ENCODE measurements around the gene FKBP1C.

Gene FKBP1C

GRCh38 chr6:63186970-63187369, 24.3 kb upstream of the FKBP1C start:
- ATAC-seq: no peak
- TF ChIP-seq ZFP30 (CRISPR knock-in tag; IDR thresholded peaks at IDR 0.05) (no peak), ESRRG (CRISPR knock-in tag; IDR thresholded peaks at IDR 0.05) (no peak), ZNF8 (CRISPR knock-in tag; IDR thresholded peaks at IDR 0.05) (no peak), BACH2 (CRISPR knock-in tag; IDR thresholded peaks at IDR 0.05; ENCODE audit: borderline replicate concordance) (no peak)

DNA sequence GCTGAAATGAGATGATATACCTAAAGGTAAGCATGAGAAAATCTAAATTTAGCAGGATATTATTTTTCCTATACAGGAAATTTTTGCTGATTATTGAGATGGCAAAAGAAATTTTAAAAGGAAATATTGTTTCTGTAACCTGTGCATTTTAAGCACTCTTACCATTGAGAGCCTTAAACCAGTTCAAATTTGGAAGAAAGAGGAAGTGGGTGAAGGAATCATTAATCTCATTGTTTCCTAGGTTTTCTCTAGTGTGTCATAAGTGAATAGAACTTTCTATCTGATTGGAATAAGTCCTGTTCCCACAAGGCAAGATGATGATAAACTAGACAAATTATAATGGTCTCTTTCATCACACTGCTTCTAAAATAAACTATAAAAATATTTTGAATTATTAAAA, 22.4 kb upstream of the FKBP1C start:
- no peak for ATAC-seq
- TF ChIP-seq TOX (CRISPR knock-in tag; IDR thresholded peaks at IDR 0.05; ENCODE audit: borderline replicate concordance) (no peak), PPARA (CRISPR knock-in tag; IDR thresholded peaks at IDR 0.05; ENCODE audit: borderline replicate concordance) (no peak), OSR1 (CRISPR knock-in tag; IDR thresholded peaks at IDR 0.05) (no peak), ZNF8 (CRISPR knock-in tag; IDR thresholded peaks at IDR 0.05) (no peak), ARNTL (CRISPR knock-in tag; IDR thresholded peaks at IDR 0.05; ENCODE audit: borderline replicate concordance, low read depth) (no peak), SNAI2 (CRISPR knock-in tag; IDR thresholded peaks at IDR 0.05) (no peak), GLIS3 (CRISPR knock-in tag; IDR thresholded peaks at IDR 0.05) (no peak), ZC3H10 (CRISPR knock-in tag; IDR thresholded peaks at IDR 0.05) (no peak), CSRNP3 (CRISPR knock-in tag; IDR thresholded peaks at IDR 0.05) (no peak), TCF4 (CRISPR knock-in tag; IDR thresholded peaks at IDR 0.05; ENCODE audit: borderline replicate concordance) (no peak), ISL1 (CRISPR knock-in tag; IDR thresholded peaks at IDR 0.05) (no peak), CSDC2 (CRISPR knock-in tag; IDR thresholded peaks at IDR 0.05) (no peak)
- TF ChIP-seq, protein P1, sequence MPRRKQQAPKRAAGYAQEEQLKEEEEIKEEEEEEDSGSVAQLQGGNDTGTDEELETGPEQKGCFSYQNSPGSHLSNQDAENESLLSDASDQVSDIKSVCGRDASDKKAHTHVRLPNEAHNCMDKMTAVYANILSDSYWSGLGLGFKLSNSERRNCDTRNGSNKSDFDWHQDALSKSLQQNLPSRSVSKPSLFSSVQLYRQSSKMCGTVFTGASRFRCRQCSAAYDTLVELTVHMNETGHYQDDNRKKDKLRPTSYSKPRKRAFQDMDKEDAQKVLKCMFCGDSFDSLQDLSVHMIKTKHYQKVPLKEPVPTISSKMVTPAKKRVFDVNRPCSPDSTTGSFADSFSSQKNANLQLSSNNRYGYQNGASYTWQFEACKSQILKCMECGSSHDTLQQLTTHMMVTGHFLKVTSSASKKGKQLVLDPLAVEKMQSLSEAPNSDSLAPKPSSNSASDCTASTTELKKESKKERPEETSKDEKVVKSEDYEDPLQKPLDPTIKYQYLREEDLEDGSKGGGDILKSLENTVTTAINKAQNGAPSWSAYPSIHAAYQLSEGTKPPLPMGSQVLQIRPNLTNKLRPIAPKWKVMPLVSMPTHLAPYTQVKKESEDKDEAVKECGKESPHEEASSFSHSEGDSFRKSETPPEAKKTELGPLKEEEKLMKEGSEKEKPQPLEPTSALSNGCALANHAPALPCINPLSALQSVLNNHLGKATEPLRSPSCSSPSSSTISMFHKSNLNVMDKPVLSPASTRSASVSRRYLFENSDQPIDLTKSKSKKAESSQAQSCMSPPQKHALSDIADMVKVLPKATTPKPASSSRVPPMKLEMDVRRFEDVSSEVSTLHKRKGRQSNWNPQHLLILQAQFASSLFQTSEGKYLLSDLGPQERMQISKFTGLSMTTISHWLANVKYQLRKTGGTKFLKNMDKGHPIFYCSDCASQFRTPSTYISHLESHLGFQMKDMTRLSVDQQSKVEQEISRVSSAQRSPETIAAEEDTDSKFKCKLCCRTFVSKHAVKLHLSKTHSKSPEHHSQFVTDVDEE (CRISPR knock-in tag; IDR thresholded peaks at IDR 0.05): no peak

DNA sequence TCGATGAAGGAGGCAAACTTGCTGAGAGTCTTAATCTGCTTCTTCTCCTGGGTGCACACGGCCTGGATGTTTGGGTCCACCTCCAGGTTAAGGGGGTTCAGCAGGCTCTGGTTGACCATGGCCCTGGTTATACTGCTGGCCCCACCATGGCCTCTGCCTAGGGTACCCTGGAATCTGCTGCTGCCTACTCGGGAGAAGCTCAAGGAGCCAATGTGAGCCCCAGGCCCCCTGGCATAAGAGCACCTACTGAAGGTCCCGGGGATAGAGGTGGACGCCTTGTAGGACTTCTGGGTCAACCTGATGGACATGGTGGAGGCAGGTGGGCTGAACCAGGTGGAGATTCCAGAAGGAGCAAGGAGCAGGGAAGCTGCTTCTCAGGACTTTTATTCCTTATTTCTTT, 17.9 kb upstream of the FKBP1C start:
- ATAC-seq: no peak
- TF ChIP-seq ARNTL (CRISPR knock-in tag; IDR thresholded peaks at IDR 0.05; ENCODE audit: borderline replicate concordance, low read depth): no peak
- TF ChIP-seq ISL1 (CRISPR knock-in tag; IDR thresholded peaks at IDR 0.05): no peak
- no peak for TF ChIP-seq CREB5 (CRISPR knock-in tag; IDR thresholded peaks at IDR 0.05; ENCODE audit: low read depth)
- no peak for TF ChIP-seq ZNF8 (CRISPR knock-in tag; IDR thresholded peaks at IDR 0.05)
- no peak for TF ChIP-seq BACH2 (CRISPR knock-in tag; IDR thresholded peaks at IDR 0.05; ENCODE audit: borderline replicate concordance)
- no peak for TF ChIP-seq ZNF70 (CRISPR knock-in tag; IDR thresholded peaks at IDR 0.05)
- no peak for TF ChIP-seq ZFP3 (CRISPR knock-in tag; IDR thresholded peaks at IDR 0.05)
- TF ChIP-seq ZNF565 (CRISPR knock-in tag; conservative IDR thresholded peaks at IDR 0.05; ENCODE audit: low read depth): no peak
- no peak for TF ChIP-seq GLIS3 (CRISPR knock-in tag; IDR thresholded peaks at IDR 0.05)
- no peak for TF ChIP-seq CSDC2 (CRISPR knock-in tag; IDR thresholded peaks at IDR 0.05)
- no peak for TF ChIP-seq SNAI2 (CRISPR knock-in tag; IDR thresholded peaks at IDR 0.05)
- TF ChIP-seq TCF4 (CRISPR knock-in tag; IDR thresholded peaks at IDR 0.05; ENCODE audit: borderline replicate concordance): no peak
- TF ChIP-seq CSRNP3 (CRISPR knock-in tag; IDR thresholded peaks at IDR 0.05): no peak
- no peak for TF ChIP-seq POU6F1 (CRISPR knock-in tag; IDR thresholded peaks at IDR 0.05; ENCODE audit: borderline replicate concordance, low read depth)
- TF ChIP-seq, protein P1 (CRISPR knock-in tag; IDR thresholded peaks at IDR 0.05): no peak
- TF ChIP-seq OSR1 (CRISPR knock-in tag; IDR thresholded peaks at IDR 0.05): no peak
